ENCODE measurements around the gene CDH11. TPM values are rescaled to one million over a fixed set of nuclear protein-coding genes. Genes with fewer than 3 reads are reported as not detected.

CDH11 gene
- total and polyA plus RNA-seq, 8 donors: 2.2 to 171 (median 15.2) TPM

DNA sequence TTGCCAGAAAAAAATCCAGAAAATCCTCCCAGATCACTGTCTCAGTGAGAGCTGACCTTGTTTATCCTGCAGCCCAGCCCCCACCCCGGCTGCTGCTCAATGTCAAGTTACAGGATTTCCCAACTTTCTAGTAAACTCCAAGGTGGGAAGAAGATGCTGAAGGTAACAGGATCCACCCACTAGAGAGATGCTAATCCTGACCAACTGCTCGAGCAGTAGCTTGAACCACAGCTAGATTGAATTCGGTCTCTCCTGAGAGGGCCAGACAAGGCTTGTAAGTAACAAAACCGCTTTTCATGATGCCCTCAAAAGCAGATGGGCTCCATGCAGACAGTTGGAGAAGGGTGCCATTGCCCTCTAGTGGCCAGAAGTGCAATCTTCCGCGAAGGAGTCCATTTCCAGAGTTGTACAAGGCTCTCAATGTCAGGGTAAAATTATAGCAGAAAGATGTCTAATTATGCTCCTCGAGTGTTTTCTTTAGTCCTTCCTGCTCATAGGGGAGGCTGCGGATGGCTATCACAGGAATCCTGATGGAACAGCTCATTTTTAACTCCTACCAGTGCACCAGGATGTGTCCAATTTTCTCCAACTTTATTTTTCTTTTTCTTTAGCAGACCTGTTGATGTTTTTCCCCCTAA lies 3.9 kb downstream of the CDH11 start:
- H3K36me3 ChIP-seq: no peaks in the 10 kb centered on the region
- peak; percentile 43 to 92 for DNase-seq
- H3K4me3 ChIP-seq: no peak overlapping the region
- WGBS, 5 donors: 4 to 10% (median 5%) methylated on average over 8 of the region's 8 CpGs
- TF ChIP-seq, protein P1, sequence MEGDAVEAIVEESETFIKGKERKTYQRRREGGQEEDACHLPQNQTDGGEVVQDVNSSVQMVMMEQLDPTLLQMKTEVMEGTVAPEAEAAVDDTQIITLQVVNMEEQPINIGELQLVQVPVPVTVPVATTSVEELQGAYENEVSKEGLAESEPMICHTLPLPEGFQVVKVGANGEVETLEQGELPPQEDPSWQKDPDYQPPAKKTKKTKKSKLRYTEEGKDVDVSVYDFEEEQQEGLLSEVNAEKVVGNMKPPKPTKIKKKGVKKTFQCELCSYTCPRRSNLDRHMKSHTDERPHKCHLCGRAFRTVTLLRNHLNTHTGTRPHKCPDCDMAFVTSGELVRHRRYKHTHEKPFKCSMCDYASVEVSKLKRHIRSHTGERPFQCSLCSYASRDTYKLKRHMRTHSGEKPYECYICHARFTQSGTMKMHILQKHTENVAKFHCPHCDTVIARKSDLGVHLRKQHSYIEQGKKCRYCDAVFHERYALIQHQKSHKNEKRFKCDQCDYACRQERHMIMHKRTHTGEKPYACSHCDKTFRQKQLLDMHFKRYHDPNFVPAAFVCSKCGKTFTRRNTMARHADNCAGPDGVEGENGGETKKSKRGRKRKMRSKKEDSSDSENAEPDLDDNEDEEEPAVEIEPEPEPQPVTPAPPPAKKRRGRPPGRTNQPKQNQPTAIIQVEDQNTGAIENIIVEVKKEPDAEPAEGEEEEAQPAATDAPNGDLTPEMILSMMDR (IDR thresholded peaks at IDR 0.05): peak in 5 of 7 experiments; percentile 50 to 87 (median 71)
- no peak for TF ChIP-seq POLR2A (IDR thresholded peaks at IDR 0.05)
- peak in 1 of 3 donors; percentile 46 for TF ChIP-seq POLR2AphosphoS5 (IDR thresholded peaks at IDR 0.05)
- no peak for TF ChIP-seq EP300 (IDR thresholded peaks at IDR 0.05)
- H3K4me1 ChIP-seq: peaks cover 0 to 66% (median 41%) of the 10 kb centered on the region in 4 donors
- H3K27ac ChIP-seq: peak overlapping the region in 3 of 5 donors; percentile 24 to 44 (median 43)
- peaks cover 0 to 36% (median 26%) of the 10 kb centered on the region in 3 donors for H3K27me3 ChIP-seq
- intact Hi-C loops (cut with DNase I; ENCODE audit: low total_unique reads): no loop called here
- no peaks in the 10 kb centered on the region for H3K9me3 ChIP-seq

DNA sequence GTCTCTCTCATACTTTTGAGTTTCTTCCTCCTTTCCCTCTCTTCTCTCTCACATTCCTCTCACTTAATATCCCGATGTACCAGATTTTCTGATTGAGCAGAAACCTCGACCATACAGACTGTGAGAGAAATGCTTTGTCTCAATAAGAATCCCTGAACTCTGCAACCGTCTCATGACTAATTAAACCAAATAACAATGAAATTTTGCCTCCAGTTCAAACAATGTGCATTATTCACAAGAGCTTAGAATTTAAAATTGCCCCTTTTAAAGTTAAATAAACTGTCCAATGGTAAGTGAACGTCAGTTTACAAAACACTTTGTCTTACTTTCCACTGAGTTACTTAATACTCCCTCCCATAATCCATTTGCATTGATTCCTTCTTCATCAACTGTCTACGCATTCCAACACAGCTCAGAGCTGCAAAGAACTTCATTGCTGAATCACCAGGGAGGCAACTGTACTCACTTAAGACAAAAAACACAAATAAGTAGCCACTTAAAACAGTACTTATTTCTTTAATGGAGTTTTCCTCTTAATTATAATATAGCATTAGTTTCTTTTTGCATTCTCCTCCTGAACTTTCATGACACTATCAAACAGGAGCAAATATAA lies 4.9 kb downstream of the CDH11 start:
- no peak overlapping the region for H3K4me3 ChIP-seq
- H3K36me3 ChIP-seq: no peaks in the 10 kb centered on the region
- 50 to 65% (median 57%) methylated on average over 5 of the region's 5 CpGs for WGBS, 5 donors
- H3K27me3 ChIP-seq: peaks cover 0 to 26% (median 16%) of the 10 kb centered on the region in 3 donors
- peak overlapping the region in 2 of 5 donors; percentile 3 to 43 for H3K27ac ChIP-seq
- TF ChIP-seq, protein P1 (IDR thresholded peaks at IDR 0.05): no peak
- no peak for TF ChIP-seq POLR2AphosphoS5 (IDR thresholded peaks at IDR 0.05)
- TF ChIP-seq POLR2A (IDR thresholded peaks at IDR 0.05): no peak
- no peak for TF ChIP-seq EP300 (IDR thresholded peaks at IDR 0.05)
- intact Hi-C loops (cut with DNase I; ENCODE audit: low total_unique reads): no loop called here
- peaks cover 0 to 56% (median 31%) of the 10 kb centered on the region in 4 donors for H3K4me1 ChIP-seq
- DNase-seq: no peak
- no peaks in the 10 kb centered on the region for H3K9me3 ChIP-seq

DNA sequence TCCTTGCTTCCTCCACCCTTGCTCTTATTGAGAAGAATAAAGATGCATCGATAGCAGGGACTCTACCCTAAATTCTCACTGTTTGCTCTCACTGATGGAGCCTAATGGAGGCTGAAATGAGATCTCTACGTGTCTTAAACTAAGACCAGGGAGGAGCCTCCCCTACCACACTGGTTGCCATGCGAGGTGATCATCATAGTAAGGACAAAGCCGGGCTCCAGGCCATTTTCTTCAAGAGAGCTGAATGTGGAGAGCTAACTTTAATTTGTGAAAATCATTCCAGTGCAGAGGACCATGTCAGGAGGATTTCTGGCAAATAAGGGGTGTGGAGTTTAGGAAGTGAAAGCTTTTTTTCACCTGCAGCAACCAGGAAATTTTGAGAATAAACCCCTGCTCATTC lies 5.6 kb downstream of the CDH11 start:
- H3K27ac ChIP-seq: peak overlapping the region in 1 of 5 donors; percentile 3
- WGBS, 5 donors: 58 to 71% (median 70%) methylated on average over 4 of the region's 4 CpGs
- TF ChIP-seq POLR2A (IDR thresholded peaks at IDR 0.05): no peak
- no peak for TF ChIP-seq POLR2AphosphoS5 (IDR thresholded peaks at IDR 0.05)
- TF ChIP-seq, protein P1 (IDR thresholded peaks at IDR 0.05): no peak
- no peak for TF ChIP-seq EP300 (IDR thresholded peaks at IDR 0.05)
- DNase-seq: no peak
- no peak overlapping the region for H3K4me3 ChIP-seq
- no peaks in the 10 kb centered on the region for H3K9me3 ChIP-seq
- H3K27me3 ChIP-seq: peaks cover 0 to 19% (median 9%) of the 10 kb centered on the region in 3 donors
- H3K36me3 ChIP-seq: no peaks in the 10 kb centered on the region
- intact Hi-C loops (cut with DNase I; ENCODE audit: low total_unique reads): no loop called here
- peaks cover 0 to 51% (median 25%) of the 10 kb centered on the region in 4 donors for H3K4me1 ChIP-seq

DNA sequence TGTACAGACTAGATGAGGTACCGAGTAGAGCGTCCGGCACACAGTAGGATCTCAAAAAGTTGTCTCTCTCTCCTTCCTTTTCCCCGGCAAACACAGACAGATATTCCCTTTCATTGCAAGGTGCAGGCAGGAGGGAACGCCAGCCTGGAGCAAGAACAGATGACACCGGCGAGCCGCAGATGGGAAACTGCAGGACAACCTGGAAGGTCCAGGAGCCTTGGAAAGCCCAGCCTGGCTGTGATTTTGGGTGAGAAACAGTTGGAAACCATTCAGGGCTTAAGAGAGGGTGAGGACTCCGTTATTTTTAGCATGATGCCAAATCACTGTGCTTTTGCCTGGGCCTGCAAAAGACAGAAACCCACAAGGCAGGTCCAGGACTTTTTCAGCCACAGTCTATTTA lies 7.3 kb downstream of the CDH11 start:
- intact Hi-C loops (cut with DNase I; ENCODE audit: low total_unique reads): no loop called here
- DNase-seq: no peak
- Histone ChIP-seq H3K9me3 (no peaks in the 10 kb centered on the region), H3K36me3 (no peaks in the 10 kb centered on the region), H3K4me3 (no peak overlapping the region), H3K4me1 (peaks cover 0 to 44% (median 20%) of the 10 kb centered on the region in 4 donors), H3K27ac (no peak overlapping the region), H3K27me3 (peaks cover 0 to 2% (median 0%) of the 10 kb centered on the region in 3 donors)
- WGBS, 5 donors: 64 to 87% (median 84%) methylated on average over 9 of the region's 9 CpGs
- TF ChIP-seq, protein P1 (IDR thresholded peaks at IDR 0.05): no peak
- TF ChIP-seq POLR2A (IDR thresholded peaks at IDR 0.05) (no peak), EP300 (IDR thresholded peaks at IDR 0.05) (no peak), POLR2AphosphoS5 (IDR thresholded peaks at IDR 0.05) (no peak)

All from stomach (tissue), 9 donors.